Kasumi-1 (cell line): ENCODE results near the gene TSFM.

Experiments used
- DNase-seq, 2 experiments: peaks; one replicate each; lab custom pipeline; 2025; lab: John Stamatoyannopoulos, UW

Gene TSFM

DNA sequence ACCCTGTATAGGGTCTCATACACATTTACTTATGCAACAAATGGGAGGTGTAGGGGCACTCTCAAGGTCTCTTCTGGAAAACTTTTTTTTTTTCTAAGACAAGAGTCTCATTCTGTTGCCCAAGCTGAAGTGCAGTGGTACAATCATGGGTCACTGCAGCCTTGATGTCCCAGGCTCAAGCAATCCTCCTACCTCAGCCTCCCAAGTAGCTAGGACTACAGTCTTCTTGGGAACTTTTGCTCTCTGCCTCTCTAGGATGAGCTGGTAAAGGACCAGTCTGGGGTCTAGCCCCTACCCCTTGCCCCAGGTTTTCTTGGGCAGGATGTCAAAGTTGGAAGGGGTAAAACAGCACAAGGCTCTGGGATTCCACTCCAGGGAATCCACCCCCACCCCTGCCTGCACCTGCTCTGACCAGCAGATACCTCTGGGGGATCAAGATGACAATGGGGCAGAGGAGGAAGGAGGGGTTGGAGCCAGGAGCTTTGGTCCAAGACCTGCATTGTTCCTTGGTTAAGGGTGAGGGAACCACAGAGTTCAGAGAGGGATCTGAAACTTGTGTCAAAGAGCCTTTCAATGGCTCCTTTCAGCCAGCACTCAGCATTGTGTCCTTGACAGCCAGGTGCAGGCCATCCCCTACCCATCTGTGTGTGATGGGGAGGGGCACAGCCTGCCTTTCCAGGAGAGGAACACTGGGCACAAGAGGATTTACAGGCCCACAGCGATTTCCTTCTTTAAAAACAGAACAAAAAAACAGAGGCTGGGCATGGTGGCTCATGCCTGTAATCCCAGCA, 51.7 kb downstream of the TSFM start:
- DNase-seq = no peak

DNA sequence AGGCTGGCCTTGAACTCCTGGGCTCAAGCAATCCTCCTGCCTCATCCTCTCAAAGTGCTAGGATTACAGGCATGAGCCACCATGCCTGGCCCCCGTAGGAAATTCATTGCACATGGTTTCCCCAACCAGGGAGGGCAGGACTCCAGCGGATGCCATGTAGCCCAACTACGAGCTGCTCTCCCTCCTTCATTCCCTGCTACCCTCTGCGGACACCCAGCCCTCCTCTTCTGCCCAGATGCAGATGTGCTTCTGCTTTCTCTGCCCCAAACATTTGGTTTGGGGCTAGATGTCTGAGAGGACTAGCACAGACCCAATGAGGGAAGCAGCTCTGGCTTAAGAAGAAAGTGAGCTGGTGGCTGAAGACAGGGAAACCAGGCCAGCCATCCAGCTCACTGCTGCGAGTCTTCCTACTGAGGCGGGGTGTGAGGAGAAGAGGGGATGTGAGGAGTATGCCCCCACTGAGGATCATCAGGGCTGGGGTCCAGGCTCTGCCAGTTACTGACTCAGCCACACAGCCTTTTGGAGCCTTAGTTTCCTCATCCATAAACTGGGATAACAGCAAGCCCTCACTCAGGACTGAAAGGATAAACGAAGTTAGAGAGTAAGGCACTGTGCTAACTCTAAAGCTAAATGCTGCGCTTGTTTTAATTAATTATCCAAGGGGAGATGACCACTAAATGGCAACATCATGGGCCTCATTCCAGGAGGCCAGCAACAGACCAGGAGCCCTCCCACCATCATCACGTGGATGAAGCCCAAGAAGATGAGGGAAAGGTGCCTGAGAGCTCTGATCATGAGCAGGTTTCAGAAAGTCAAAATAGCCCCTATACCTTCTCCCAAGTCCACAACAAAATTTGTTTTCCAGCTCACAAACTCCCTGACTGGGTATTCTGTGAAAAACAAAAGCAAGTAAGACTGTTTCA, 53.0 kb downstream of the TSFM start:
- peak; percentile 96 to 98 for DNase-seq

DNA sequence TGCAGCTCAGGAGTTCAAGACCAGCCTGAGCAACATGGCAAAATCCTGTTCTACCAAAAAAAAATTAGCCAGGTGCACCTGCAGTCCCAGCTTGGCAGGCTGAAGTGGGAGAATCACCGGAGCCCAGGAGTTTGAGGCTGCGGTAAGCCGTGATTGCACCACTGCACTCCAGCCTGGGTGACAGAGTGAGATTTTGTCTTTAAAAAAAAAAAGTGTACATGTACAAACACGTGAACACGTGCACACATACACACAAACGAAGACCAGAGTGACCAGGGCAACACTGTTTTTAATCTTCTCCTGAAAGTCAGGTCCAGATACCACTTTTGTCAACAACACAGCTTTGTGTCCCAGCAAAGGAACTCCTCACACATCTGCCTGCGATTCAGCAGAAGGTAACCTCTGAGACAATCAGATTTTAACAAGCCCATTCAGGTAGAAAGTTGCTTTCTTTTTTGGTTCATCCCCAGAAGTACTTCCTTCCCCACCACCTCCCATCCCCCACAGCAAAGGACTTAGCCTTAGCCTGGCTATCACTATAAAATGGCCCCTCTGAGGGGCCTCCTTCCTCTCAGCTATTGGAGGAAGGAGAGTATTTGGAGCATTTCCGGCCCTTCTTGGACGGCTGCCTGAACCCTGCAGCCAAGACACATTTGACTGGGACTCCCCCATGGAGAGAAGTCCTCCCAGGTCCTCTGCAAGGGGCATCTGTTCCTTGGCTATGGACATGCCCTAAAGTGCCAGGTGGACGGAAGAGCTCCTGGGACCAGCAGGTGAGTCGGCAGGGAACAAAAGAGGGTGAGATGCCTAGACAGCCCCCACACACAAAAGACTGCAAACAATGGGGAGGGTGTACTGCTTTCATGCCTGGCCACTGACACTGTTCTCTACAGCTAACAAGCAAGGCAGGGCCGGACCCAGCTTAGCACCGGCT, 54.1 kb downstream of the TSFM start:
- peak; percentile 93 to 97 for DNase-seq

DNA sequence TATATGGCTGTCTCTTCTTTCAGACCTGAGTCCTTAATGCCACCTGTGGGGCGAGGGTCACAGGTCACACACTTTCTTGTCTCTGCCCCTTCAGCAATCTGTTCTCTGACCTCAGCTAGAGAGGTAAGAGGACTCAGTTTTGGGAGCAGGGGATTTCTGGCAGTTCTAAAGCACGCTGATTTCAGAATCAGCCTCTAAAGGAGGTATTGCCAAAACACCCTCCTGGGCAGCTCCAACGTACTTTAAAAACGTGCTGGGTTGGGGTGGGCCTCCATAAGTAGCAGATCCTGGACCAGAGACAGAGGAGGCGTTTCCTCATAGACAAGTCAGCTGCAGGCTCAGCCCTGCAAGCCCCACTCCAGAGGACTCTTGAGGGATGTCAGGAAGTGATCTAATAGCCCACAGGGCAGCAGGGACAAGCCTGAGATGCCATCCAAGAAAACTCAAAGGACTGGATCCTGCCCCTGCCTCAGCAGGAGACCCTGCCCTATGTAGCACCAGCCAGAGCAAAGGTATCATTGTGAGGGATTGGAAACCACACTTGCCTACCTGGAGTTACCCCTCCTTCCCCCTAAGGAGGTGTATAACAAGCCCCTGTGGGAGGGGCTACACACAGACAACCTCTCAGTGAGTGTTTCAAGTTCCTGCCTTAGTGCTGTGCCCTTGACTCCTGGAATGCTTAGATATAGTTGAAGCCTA, 55.4 kb downstream of the TSFM start:
- peak; percentile 88 to 91 for DNase-seq

DNA sequence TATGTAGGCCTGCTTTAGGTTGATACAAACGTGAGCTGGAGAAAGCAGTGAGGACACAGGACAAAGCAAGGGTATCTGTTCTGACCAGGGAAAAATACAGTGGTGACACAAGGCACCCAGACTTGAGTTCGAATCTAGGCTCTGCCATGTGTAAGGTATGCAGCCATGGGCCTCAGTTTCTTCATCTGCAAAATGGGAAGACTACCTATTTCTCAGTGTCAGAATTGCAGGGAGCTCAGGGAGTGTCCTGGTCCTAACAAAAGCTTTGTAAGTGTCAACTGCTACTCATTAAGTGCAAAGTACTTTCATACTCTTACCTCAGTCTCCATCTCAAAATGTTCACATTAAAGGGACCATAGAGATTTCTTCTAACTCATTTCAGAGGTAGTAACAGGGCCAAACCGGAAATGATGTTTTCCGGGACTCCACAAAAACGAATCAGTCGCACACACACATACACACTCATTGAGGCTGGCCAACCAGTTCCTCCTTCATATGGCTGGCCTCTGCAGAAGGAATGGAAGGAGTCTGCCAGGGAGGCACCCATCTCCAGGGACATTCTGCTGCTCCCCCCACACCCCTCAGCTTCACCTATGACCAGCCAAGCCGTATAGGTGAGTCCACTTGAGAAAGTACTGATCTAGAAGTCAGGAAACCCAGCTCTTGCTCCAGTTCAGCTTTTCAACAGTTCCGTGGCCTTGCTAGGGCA, 56.2 kb downstream of the TSFM start:
- peak; percentile 83 to 88 for DNase-seq

DNA sequence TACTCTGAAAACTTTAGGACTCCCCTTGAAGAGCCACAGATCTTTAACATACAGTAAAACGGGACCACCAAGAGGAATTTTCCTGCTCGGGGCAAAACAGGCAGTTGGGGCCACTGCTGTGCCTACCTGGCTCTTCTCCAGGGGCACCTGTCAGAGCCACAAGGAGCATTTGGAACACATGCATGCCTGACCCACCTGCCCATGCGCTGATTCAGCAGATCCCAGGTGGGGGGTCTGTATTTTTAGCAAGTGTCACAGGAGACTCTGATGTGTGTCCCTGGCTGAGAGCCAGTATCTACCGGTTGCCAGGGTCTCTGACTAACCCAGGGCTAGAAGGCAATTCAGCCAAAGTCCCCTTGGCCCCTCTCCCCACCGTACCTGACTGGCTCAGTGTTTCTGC, 57.4 kb downstream of the TSFM start:
- DNase-seq = no peak

DNA sequence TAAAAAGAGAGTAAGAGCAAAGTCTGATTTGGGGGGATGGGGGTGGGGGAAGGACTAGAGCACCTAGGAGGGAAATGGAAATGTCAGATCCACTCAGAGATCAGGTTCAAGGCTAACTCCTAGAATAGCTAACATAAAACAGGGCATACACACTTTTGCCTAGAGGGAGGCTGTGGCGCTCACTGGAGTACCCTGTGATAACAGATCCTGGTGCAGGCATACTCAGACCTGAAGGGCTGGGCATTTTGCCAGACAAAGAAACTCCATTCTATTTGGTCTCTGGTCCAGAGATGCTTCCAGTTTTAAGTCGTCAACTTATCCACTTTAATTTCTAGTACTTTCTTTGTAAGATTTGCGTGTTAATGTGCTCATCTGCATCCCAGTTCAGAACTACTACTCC, 58.1 kb downstream of the TSFM start:
- no peak for DNase-seq

DNA sequence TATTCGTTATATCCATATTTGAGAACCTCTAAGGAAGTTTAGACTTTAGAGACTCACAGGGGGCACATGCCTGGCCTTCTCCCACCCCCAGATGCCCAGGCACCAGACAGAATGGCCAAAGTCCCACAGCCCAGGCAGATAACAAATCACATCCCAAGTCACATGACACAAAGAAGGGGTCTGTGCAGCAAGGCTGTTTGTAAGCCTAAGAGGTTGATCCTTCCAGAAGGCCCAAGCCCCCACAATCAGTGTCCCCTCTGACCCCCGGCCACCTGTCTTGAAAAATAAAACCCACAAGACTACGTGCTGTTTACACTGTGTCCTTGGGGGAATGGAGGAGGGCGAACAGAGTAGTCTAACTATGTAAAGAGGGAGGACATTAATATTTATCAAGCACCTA, 58.9 kb downstream of the TSFM start:
- no peak for DNase-seq

DNA sequence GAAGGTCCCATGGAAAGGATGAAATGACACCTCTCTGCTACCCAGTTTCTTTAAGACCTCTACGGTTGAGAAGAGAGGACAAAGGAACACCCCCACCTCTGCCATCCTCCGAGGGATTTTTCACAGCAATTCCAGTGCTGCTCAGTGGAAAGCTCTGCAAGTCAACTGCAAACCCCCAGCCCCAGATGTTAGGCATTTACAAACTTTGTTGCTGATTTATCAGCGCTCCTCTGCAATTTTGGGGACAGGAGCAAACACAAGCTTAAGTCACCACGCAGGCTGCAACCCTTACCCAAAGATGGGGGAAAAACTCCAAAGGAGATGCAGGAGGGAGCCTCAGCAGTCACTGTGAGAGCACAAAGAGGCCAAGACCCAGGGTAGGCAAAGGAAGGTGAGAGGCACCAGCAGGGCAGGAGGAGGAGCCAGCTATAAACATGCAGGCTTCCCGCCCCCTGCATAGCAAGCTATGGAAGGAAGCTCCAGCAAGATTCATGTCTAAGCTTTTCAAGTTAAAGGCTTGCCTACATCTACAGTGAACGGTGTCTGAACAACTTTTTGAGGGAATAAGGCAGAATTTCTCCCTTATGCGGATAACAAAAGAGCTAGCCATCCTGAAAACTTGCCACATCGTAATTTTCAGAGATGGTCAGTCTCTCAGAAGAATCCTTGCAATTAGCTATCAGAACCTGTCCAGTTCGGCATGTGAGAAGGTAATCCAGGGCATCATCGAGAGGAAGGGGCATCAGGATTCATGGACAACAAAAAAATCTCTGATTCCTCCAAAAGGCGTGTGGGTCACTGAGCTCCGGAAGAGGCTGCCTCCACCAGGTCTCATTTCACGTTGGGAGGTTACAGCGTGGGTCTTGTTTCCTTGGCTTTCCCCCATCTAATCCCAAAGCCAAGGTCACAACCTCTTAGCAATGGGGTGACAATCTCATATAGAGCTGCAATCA, 60.0 kb downstream of the TSFM start:
- peak in 1 of 2 experiments; percentile 48 for DNase-seq

DNA sequence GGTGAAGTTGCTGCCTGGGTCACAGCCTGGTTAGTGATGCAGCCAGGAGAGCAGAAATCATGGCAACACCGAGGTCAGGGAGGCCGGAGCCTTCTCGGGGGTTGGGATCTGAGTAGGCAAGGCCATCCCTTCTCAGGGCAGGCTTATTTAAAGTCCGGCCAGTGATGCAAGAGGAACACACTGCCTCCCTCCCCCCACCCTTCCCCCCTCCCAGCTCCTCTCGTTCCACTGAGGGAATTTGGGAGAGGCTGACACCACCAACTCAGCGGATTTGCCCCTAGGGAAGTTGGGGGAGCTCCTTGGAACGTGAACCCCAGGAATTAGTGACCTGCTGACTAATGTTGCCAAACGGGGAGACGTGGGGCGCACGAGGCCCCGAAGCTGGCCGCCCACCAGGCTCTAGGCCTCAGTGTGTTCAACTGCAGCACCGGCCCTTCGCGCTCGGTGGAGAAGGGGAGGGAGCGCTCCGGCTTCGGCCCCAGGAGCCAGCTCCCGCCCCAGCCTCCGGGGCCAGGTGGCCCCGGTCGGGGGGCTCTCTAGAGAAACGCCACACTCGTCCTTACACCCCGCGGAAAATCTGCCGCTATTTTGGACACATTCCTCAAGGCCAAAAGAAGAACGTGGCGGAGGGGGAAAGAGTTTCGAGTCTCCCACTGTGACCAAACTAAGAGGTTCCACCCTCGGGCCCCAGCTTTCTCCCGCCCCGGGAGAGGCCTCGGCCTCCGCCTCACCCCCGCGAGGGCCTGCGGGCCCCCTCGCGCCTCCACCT, 62.3 kb downstream of the TSFM start:
- DNase-seq = peak; percentile 45 to 53

DNA sequence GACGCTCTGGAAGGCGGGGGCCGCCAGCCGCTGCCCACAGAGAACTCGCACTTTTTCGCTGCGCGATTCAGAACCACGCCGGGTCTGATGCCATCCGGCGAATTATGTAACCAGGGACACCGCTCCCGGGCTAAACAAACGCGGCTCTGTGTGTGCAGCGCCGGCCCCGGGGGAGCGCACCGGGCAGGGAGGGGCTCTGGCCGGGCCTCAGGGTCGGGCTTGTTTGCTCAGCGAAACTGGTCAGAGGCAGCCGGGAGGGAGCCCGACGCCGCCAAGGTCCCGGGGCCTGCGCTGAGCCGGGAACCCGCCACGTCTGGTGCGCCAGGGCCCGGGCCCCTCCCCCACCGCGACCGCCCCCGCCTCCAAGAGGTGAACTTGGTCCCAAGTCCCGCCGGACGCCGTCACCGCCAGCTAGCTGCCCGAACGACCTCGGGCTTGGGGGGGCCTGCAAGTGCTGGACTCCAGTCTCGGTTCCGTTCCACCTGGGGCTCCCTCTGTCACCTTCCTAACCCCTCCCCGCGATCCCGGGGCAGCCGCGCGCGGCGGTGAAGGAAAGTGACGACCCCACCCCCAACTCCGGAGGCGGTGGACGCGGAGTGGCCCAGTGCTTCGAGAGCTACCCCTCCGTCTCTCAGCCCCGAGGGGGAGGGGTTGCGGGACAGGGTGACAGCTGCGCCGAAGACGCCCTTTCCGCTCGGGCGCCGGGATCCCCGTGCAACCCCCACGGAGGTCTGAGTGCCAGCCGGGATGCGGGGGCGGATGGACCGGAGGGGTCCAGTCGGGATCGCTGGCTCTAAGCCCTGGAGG, 63.1 kb downstream of the TSFM start:
- peak; percentile 29 to 36 for DNase-seq

DNA sequence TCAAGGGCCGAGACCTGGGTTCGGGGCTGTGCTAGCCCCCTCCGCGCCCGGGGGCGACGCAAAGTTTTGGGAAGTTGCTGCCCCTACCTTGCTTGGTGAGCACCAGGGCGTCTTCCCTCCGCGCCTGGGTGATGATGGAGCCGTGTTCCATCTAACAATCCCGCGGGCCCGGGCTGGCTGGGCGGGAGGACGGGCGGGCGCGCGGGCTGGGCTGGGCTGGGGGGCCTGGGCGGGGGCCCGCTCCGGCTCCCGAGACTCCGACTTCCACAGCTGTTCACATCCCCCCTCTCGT, 63.6 kb downstream of the TSFM start:
- DNase-seq = no peak

DNA sequence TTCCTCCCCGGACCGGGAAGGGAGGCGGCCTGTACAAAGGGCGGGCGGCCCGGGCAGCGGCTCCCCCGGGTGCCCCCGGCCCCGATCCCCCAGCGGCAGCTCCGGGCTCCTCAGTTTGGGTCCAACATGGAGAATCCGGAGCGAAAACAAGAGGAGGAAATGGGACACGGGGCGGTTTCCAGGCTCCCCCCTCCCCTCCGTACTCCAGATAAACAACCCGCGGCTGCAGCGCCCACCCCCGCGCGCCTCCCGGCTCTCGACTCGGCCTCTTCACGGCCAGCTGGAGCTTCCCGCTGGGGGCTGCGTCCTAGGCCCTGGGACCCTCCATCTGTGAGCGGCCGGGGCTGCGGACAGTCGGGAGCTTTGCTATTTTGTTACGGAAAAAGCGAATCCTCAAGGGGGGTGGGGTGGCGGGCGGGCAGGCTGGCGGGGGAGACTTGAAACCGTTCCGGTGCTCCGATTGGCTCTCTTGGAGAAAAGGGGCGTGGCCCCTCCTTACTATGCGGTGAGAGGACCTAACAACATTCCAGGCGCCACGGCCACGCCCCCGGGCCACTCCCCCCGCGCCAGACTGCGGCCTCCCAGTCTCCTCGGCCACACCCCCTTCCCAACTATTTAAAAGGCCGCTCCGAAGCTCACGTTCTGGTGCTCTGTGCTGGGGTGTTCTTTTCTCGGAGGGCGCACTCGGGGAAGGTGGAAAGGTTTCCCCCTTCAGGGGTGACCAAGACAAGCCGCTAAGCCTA, 64.2 kb downstream of the TSFM start, which contains the start of gene CTDSP2:
Gene CTDSP2, minus strand, starts transcription at position 153 of the 743 bp plus-strand sequence. CDS start 294 bp downstream, outside the sequence.
- peak; percentile 95 to 96 for DNase-seq
